ENCODE measurements around the gene GNG13.

The GNG13 gene

GRCh38 chr16:813204-813915 is 12.8 kb upstream of the GNG13 start:
- DNase-seq, result no peak

- DNase-seq, result no peak
These were observed 7.5 kb upstream of the GNG13 start for GRCh38 chr16:808085-808386.

GRCh38 chr16:807347-808084 is 7.0 kb upstream of the GNG13 start:
- no peak for DNase-seq

DNA sequence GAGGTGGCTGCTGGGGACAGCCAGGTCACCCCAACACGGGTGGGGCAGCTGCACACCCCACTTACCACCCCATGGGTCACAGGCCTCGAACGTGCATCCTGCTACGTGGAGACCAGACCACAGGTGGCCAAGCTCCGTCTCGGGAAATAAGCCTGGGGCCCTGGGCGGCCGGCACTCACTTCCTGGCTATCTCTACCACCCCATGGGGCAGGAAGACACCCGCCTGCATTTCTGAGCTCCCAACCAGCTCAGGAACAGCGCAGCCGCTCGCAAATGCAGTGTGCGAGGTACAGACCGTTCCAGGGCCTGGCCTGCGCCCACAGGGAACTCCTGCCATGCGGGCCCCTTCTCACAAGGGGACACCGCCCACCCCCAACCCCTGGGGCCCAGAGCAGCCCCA is 4.9 kb upstream of the GNG13 start:
- DNase-seq, result no peak

DNA sequence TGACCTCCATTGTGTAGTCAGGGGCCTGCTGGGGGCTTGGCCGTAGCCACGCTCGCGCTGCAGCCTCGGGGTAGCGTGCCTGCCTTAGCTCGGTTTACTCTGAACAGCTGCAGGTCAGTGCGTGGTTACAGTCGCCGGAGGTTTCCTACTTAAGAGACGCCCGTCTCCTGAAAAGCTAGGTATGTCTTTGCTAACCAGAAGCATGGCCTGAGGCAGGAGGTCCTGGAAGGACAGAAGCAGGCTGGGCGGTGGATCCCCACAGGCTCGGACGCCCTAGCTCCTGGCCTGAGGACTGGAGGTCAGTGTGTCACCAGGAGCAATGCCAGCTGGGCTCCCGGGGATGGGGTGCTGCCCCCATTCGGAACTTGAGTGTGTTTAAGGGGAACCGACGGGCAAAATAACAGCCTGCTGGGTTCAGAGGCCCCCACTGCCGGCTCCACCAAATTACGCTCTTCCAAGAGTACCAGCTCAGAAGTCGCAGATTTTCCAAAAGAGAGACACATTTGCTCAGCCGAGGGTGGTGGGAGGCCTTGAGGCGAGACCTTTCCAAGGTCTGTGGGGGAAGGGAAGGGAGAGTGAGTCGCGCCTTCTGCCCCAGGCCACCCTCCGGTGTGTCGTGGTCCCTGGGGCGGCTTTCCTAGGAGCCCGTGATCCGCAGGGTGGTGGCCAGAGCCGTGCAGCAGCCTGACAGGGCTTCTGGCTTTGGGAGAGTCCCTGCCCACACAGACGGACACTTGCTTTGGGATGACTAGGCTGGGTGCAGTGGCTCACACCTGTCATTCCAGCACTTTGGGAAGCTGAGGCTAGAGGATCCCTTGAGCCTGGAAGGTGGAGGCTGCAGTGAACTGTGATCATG is 3.9 kb upstream of the GNG13 start:
- DNase-seq, result no peak

GRCh38 chr16:803754-804080 is 3.2 kb upstream of the GNG13 start:
- no peak for DNase-seq

DNA sequence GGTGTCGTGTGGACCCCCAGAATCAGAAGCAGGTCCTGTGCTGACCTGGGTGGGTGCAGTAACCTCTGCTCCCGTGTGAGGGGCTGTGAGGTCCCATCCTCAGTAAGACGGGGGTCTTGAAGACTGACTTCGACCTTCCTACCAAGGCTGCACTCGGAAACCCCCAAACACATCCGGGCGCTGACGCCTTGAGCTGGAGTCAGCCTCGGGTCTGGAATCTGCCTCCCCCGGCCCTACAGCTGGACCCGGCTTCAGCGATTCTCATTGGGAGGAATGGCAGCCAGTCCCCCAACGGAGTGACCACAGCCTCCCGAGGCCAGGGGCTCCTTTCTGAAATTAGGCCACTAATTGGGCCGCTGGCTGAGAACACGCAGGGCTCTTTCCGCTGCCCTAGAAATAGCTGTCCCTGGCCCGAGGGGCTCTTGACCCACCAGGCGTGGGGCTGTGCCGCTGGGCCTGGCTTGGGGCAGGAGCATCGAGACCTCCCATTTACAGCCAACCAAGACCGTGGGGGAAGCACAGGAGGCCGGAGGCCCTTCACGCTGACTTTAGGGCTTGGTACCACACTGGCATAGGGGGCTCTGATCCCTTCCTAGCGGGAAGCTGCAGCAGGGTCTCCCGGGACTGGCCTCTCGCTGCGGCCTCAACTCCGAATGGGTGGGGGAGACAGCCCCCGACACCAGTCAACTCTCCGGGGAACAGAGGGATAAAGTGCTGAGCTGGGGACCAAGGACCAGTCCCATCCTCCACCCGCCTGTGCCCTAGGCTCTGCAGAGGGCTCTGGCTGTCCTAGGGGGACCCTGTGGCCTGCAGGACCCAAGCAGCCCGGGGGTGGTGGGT is 2.6 kb upstream of the GNG13 start:
- DNase-seq, result no peak

DNA sequence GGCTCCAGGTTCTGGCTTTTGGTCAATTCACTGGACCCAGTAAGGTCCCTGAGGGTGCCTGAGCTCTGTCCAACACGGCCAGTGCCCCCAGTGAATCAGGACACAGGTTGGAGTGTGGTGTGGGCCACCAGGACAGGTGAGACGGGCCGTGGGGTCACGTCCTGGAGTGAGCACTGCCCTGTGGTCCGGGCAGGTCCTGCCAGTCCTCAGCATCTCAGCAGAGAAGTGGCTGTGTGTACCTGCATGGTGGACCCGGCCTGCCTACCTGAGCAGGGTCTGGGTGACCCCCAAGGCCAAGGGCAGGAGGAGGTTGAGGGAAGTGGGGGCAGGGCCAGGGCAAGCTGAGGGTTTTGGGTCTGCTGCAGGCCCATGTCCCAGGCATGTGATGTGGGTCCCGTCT is 1.9 kb upstream of the GNG13 start:
- no peak for DNase-seq

DNA sequence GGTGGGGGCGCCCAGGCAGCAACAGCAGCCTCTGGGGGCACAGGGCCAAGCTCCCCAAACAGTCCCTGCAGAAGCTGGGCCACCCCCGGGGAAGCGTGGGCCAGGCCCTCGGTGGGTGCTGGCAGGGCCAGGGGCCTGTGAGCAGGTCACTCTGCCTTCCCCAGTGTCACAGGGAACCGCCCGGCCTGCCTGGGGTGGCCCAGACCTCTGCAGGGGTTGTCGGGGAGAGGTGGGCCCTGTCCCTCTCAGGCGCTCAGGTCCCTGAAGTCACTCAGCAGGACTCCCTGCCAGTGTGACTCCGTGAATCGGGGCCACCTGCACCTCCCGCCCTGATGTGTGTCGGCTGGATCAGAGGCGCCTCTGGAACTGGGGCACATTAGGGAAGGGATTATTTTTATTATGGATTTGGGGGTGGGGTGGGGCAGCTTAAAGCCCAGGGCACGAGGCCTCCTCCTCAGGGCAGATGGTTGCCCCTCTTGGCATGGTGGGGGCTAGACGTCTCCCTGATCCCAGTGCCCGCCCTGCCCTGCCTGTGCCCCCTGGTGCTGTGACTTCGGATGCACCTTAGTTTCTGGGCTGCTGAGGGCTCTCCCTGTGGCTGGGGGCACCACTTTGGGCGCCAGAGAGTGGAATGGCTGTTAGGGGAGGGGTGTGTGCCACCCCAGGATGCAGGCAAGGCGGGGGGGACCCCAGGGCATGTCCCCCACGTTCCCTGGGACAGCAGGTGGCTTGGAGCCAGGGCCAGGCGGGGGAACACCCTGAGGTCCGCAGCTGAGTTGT is 1.2 kb upstream of the GNG13 start:
- no peak for DNase-seq

DNA sequence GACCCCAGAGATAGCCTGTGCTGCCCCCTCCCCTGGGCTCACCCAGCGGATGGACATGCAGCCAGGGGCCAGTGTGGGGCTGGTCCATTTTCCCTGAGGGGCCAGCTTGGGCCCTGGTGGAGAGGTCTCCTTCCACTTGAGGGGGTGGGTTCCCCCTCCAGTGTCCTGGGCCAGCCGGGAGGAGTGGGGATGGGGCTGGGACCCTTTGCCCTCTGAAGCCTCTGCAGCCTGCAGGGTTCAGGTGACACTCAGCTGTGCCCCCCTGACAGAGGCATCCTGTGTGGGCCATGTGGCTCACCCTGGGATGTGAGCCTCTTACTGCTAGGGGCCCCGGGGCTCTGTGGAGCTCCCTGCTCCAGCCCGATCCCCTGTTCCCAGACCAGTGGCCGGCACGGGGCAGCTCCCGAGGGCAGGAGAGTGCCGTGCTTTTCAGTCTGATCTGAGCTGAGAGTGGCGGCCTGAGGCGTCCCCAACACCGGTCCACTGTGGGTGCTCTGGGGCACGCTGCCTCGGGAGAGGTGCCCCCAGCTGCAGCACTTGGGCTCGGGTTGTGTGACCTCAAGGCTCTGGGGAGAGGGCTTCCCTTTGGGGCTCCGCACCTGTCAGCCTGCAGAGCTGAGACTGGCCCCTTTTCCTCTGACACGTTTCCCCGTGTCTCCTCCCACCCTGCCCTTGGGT is 439 bp upstream of the GNG13 start:
- DNase-seq, result no peak

DNA sequence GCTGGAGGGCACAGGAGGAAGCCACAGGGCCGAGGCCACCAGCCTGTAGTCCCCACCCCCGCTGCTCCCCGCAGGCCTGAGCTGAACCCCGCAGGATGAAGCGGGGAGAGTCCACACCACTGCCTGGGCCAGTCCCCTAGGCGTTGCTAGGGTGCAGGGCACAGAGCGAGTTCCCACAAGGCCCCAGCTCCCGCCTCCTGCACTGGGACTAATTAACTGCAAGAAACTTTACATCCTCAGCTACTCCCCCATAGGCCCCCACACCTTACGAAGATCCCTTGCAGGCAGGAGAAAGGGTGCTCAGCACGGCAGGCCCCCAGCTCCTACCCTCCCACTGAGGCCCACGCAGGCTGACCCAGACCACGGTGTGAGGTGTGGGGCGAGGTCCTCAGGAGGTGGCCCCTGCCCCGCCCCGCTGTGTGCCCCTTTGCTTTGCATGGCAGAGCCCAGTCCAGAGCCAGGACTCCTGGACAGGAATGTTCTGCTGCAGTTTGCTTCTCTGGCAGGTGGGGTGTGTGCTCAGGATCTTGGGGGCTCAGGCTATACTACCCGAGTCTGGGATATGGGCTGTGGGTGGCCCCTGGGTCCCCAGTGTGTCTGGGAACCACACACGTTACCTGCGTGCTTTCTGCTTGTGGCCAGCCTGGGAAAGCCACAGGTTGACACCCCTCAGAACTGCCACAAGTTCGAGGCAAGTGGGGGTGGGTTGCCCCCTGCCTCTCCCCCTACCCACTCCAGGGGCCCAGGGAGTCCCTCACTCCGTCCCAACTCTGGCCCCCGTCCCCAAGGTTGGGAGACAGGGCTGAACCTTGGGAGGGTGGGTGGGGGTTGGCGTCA is 1.2 kb downstream of the GNG13 start:
- no peak for DNase-seq

GRCh38 chr16:798666-799065 is 1.9 kb downstream of the GNG13 start:
- DNase-seq, result no peak

GRCh38 chr16:797686-798085 is 2.8 kb downstream of the GNG13 start:
- DNase-seq, result no peak

DNA sequence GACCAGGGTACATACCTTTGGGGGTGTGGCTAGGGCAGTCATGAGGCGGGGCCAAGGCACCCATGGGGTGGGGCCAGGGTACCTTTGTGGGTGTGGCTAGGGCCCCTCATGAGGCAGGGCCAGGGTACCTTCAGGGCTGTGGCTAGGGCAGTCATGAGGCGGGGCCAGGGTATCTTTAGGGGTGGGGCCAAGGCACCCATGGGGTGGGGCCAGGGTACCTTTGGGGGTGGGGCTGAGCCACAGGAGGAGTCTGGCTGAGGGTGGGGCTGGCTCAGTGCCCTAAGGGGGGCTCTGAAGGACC is 3.5 kb downstream of the GNG13 start:
- no peak for DNase-seq

DNA sequence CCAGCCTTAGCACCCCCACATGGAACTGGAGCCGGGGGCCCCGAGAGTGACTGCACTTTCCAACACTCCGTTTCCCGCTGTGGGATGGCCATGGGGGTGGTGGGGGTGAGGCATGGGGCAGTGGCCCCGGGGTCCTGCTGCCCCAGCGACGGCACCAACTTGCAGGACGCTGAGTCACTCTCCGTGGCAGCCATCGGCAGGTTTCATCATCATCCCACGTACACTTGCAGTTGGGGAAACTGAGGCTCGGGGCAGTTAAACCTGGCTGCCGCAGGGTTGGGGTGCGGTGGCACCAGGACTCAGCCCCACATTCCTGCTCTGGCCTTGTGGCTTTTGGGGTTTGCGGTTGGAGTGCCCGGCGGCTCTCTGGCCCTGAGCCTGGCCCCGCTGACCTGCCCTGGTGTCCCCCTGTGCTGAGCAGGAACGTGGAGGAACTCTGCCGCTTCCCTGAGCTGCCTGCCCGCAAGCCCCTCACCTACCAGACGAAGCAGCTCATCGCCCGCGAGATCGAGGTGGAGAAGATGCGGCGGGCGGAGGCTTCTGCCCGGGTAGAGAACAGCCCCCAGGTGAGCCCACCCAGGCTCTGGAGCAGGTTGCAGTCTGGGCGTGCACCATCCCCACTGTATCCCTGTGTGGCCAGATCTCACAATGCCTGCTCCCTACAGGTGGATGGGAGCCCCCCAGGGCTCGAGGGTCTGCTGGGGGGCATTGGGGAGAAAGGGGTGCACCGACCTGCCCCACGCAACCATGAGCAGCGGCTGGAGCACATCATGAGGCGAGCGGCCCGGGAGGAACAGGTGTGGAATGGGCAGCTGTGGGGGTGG is 4.0 kb downstream of the GNG13 start:
- no peak for DNase-seq

DNA sequence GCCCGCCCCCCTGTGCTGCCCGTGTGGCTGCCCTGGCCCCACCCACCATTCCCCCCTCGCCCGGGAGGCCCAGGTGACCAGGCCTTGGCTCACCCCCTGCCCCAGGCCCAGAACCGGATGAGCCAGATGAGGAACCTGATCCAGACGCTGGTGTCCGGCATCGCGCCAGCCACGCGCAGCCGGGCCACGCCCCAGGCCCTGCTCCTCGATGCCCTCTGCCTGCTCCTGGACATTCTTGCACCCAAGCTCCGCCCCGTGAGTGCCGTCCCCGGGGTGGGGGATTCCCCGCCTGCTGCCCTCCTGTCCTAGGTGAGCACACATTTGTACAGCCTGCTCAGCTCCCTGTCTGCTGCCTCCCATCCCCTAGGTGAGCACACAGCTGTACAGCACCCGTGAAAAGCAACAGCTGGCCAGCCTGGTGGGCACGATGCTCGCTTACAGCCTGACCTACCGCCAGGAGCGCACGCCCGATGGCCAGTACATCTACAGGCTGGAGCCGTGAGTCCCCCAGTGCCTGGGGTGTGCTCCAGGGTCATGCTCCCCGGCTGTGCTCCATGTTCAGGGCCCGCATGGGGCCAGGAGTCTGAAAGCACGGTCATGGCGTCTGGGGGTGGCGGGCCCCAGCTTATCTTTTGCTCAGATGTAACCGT is 4.8 kb downstream of the GNG13 start:
- DNase-seq, result no peak

DNA sequence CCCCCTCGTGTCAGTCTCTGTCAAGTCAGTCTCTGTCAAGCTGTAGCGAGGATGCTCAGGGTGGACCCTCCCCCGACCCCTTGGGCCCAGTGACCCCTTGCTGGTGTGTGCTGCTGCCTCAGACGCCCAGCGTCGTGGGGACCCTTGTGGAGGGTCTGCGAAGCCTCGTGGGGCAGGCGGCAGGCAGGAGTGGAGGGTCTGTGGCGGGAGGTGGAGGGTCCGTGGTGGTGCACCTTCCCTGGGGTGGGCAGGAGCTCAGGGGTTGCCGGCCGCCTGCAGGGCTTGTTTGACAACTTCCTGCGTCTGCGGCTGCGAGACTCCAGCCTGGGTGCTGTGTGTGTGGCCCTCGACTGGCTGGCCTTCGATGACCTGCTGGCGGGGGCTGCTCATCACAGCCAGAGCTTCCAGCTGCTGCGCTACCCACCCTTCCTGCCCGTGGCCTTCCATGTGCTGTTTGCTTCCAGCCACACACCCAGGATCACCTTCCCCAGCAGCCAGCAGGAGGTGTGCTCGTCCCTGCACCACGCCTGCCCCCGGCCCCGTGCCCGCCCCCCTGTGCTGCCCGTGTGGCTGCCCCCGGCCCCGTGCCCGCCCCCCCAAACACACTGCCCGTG is 5.6 kb downstream of the GNG13 start:
- DNase-seq, result no peak

GRCh38 chr16:794091-794822 is 6.3 kb downstream of the GNG13 start:
- DNase-seq, result no peak

All from cortex of kidney (tissue), 1 donor.